GM19035 (cell line): ENCODE results near the gene PRODH.
A peak's percentile ranks its signal among the peaks of the same experiment; 100 is the strongest.
"Not testable (repeated sequence)": the region's sequence is repeated elsewhere in the genome, so short reads cannot be mapped to it uniquely, and the experiment has no call there.

Experiments
- ATAC-seq: cut with Tn5 transposase; IDR thresholded peaks from one replicate; pipeline ENCODE4 v1.9.1; 2021; ENCODE audit not compliant: unreplicated experiment

PRODH gene

DNA sequence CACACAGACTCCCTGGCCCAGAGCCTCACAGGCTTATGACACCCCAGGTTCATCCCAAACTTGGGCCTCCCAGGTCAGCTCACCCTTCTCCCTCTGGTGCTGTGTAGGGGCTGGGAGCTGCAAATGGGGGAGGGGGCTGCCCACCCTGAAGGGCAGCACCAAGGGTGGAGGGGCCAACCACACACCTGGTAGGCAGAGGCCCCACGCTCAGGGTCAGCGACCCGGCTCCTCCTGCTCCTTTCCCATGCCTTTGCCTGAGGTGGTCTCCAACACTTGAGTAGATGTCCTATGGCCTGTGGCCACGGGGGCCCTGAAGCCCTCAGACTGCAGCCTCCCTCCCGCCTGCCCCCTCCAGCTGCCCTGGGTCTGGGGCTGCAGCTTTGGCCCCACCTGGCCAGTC is 26.5 kb downstream of the PRODH start:
- ATAC-seq: no peak

DNA sequence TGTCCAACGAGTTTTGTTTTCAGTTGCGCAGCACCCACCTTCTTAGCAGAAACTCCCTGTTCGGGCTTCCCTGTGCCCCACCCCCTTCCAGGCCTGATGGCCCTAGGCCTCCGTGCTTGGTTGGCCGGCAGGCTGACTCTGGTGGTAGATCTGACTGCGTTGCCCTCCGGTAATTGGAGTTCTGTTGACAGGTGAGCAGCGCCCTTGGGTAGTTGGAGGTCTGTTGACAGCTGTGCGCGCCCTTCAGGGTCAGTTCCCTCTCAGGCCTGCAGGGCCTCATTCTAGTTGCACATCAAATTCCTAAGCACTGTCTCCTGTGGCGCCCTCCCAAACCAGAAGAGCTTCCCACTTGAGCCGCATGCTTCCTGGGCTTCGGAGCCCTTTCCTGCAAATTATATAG is 29.2 kb downstream of the PRODH start:
- ATAC-seq: peak; percentile 20

DNA sequence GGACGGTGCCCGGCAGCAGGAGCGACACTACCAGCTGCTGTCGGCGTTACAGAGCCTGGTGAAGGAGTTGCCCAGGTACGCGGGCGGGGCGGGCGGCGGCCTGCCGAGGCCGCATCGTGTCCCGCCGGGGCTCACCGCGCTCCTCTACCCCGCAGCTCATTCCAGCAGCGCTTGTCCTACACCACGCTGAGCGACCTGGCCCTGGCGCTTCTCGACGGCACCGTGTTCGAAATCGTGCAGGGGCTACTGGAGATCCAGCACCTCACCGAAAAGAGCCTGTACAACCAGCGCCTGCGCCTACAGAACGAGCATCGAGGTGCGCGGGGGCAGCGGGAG is 29.7 kb downstream of the PRODH start:
- ATAC-seq: peak; percentile 41

DNA sequence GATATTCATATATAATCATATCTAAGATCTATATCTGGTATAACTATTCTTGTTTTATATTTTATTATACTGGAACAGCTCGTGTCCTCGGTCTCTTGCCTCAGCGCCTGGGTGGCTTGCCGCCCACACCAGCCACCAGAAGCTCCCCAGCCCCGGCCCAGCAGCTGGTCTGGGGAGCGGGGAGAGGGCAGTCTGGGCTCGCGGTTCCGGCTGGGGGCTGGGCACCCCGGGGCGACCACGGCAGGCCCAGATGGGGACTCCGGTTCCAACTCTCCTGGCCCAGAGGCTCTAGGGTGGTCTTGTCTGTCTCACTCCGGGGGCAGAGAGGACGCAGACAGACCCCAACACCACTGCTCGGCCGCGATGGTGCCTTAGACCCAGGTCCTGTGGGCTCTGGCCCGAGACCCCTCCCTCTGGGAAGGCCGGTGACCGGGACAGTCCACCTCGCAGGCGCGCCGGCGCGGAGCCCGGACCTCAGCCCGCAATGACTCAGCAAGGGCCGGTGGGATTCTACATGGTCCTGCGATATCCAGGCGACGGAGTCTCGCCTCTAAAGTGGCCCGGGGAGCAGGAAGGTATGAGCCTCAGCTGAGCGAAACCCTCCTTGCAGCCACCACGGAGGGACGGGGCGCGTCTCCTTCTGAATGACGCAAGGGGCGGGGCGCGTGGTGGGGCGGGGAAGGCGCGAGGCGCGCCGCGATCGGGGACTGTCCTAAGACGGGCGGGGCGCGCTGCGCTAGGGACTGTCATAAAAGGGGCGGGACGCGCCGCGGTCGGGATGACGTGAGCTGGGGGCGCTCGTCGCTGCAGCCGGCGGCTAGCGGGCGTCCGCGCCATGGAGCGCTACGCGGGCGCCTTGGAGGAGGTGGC is 30.3 kb downstream of the PRODH start, which contains the start of gene DGCR6:
DGCR6 (plus strand) TSS at position 781 of the 870 bp plus-strand sequence; CDS start at position 836, 55 bp downstream.
- ATAC-seq: peak; percentile 85

DNA sequence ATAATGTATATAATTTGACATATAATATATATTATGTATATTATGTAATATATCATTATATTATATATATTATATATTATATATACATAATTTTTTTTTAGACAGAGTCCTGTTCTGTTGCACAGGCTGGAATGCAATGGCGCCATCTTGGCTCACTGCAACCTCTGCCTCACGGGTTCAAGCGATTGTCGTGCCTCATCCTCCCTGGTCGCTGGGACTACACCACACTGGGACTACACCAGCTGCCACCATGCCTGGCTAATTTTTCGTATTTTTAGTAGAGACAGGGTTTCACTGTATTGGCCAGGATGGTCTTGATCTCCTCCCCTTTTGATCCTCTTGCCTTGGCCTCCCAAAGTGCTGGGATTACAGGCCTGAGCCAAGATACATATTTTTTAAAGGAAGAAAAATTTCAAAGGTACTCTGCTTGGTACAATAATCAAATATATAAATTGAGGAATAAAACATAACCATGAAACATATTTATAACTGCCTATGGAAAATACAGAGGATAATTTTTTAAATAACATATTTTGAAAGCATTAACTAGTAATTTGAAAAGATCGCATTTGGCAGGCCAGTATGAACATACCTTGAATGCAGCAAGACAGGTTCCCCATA is 39.9 kb downstream of the PRODH start:
- ATAC-seq: not testable (repeated sequence)

DNA sequence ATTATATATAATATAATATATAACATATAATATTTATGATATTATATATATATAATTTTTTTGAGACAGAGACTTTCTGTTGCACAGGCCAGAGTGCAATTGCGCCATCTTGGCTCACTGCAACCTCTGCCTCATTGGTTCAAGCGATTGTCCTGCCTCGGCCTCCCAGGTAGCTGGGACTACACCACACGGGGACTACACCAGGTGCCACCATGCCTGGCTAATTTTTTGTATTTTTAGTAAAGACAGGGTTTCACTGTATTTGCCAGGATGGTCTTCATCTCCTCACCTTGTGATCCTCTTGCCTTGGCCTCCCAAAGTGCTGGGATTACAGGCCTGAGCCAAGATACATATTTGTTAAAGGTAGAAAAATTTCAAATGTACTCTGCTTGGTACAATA is 42.3 kb downstream of the PRODH start:
- ATAC-seq: not testable (repeated sequence)

DNA sequence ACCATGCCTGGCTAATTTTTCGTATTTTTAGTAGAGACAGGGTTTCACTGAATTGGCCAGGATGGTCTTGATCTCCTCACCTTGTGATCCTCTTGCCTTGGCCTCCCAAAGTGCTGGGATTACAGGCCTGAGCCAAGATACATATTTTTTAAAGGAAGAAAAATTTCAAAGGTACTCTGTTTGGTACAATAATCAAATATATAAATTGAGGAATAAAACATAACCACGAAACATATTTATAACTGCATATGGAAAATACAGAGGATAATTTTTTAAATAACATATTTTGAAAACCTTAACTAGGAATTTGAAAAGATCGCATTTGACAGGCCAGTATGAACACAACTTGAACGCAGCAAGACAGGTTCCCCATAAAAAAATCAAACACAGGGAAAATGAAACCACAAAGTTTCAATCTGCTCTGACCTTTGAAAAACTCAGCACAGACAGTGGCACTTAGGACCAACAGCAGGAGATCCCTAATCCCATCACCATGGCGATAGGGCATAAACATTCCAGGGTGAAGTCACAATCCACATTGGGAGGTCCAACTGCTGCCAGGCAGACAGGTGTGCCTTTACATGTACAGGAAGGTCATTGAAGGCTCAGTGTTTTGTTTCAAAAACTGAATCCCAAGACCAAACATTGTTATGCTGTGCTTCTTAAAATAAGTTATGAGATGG is 45.4 kb downstream of the PRODH start:
- peak; percentile 71 for ATAC-seq

DNA sequence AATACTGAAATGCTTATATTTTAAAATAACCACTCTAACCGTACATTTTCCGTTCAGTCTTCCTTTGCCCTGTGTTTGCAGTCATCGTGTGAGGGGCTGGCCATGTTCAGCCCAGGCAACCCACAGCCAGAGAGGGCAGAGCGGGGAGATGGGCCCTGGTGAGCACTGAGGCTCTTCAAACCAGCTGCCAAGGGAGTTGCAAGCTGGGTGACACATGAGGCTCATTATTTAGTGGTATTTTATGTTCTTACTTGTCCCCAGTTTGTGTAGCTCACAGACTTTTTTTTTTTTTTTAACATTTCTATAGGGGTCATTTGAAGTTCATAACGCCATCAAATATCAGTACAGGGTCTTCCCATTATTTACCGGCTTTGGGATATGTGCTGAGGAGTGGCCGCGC is 48.0 kb downstream of the PRODH start:
- ATAC-seq: no peak

DNA sequence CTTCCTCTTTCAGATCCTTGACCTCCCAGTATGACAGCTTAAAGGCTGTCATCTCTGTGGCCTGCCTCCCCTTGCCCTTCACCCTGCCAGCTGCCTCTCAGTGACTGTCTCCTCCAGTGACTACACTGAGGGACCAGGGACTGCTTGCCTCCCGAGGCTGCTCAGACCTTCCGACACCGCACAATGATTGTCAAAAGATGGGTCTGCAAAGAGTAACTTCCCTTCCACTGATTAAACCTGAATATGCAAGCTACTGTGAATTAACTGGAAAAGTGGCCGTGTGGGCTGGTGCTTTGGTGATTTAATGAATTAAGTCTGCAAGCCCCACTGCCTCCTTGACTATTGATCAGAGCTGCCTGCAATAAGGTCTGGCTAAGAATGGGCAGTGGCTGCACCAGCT is 51.6 kb downstream of the PRODH start:
- ATAC-seq: not testable (repeated sequence)

DNA sequence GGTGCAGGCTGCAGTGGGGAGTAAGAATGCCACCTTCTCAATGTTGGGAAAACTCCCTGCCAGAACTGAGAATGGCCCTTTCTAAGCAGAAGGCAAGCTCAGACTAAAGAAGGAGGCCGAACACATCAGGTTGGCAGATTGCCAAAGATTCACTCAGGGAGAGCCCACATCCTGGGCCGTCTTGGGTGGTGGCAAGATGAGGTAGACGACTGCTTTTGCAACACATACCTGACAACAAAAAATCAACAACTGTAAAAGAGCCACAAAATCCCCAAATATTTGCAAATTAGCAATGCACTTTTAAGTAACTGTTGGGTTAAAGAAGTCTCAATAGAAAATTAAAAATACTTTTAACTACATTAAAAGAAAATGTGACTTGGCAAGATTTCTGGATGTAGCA is 54.8 kb downstream of the PRODH start:
- not testable (repeated sequence) for ATAC-seq
